ENCODE data around the gene RAI1.
"Not testable (repeated sequence)": the region's sequence is repeated elsewhere in the genome, so short reads cannot be mapped to it uniquely, and the experiment has no call there.

Gene RAI1

GRCh38 chr17:17666111-17666714 is 15.0 kb upstream of the RAI1 start:
- DNase-seq = no peak

DNA sequence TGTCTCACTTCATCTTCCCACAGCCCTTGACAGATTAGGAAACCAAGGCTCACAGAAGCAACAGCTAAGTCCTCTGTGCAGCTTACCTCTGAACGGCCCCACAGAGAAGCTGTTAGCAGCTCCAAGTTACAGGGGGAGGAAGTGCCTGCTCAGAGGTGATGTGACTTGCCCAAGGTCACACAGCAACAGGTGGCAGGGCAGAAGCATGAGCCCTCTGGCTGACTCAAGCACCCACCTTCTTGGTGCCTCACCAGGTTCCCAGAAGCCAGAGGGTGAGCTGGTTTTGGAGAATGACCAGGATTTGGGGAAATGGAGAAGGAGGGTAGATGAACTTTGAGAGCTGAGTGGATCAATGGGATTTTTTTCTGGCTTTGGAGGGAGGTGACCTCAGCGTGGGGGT is 14.0 kb upstream of the RAI1 start:
- DNase-seq = no peak

GRCh38 chr17:17667947-17668346 is 13.3 kb upstream of the RAI1 start:
- DNase-seq = no peak

- DNase-seq = no peak
Observed at GRCh38 chr17:17668358-17668757, 12.9 kb upstream of the RAI1 start.

GRCh38 chr17:17668775-17669579 is 12.3 kb upstream of the RAI1 start:
- no peak for DNase-seq

GRCh38 chr17:17669580-17670235 is 11.6 kb upstream of the RAI1 start:
- DNase-seq = no peak

DNA sequence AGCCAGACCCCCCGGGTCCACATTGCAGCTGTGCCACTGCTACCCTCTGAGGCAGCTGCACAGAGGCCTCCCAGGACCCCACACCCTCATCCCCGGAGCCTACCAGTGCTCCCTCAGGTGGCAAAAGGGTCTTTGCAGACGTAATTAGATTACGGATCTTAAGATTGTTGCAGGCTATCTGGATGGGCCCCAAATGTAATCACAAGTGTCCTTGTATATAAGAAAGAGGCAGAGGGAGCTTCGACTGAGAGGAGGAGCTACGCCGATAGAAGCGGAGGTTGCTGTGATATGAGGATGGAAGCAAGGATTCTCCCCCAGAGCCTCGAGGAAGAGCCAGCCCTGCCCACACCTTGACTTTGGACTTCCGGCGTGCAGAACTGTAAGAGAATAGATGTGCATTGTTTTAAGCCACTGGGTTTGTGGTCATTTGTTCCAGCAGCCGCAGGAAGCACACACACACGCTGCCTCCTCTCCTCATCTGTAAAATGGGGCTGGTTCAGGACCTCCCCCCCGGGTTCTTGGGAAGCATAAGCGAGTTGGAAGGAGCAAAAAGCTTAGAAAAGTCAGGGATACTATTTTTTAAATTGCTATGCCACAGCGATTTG is 10.5 kb upstream of the RAI1 start:
- DNase-seq = no peak

- DNase-seq = no peak
Observed at GRCh38 chr17:17671369-17672129, 9.7 kb upstream of the RAI1 start.

DNA sequence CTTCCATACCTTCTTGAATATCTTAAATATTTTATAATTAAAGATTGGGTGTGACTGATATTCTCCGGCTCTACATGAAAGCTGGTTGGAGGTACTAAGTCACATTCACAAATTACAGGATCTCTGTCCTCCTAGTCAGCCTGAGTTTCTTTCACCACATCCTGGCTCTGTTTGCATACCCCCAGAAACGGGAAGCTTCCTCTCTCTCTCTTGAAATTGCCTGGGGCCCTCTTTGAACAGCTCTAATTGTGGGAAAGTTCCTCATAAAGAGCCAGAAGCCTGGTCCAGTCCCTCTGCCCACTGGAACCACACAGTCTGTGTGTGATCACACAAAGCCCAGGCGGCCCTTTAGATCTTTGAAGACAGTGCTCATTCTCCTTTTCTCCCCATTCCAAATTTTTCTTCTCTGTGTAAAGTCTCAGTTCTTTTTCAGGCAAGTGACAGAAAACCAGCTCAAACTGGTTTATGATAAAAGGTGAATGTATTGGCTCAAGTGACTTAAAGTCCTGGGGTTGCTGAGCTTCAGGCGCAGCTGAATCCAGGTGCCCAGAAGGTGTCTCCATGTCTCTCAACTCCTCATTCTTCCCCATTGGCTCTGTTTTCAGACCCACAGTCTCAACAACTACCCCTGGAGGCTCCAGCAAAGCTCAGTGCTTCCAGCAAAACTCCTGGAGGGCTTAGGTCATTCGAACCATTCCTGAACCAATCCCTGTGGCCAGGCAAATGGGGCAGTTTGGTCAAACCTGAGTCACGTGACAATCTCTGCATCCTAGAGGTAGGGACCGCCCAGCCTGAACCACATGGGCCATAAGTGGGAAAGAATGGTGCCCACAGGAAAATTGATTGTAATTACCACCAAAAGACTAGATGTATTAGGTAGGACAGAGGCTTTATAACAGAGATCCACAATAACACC is 8.5 kb upstream of the RAI1 start:
- DNase-seq = no peak

- DNase-seq = no peak
Observed at GRCh38 chr17:17675416-17675815, 5.8 kb upstream of the RAI1 start.

DNA sequence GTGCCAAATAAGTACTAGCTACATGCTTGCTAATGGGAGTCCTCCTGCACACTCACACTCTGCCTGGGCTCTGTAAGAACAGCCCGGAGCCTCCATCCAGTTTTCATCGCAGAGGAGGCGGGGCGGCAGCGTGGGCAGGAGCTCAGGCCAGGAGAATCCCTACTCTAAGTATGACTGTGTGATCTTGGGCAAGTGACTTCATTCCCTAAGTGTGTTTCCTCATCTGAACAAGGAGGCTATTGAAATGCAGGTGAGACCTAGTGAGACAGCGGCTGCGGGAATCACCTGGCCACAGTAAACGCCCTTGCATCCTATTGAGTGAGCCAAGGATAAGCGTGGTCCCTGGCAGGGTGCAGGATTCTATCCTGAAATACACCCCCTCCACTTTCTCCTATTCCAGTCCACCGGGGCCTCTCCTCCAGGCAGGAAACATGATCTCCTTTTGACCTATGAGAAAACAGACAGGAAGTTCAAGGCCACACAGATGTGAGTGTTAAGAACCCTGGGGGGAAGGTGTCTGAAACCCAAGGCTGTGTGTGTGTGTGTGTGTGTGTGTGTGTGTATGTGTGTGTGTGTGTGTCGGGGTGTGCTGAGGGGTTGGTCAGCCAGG is 5.2 kb upstream of the RAI1 start:
- no peak for DNase-seq

GRCh38 chr17:17676752-17677151 is 4.5 kb upstream of the RAI1 start:
- no peak for DNase-seq

GRCh38 chr17:17677299-17678040 is 3.8 kb upstream of the RAI1 start:
- no peak for DNase-seq

GRCh38 chr17:17678063-17678699 is 3.1 kb upstream of the RAI1 start:
- DNase-seq = not testable (repeated sequence)

DNA sequence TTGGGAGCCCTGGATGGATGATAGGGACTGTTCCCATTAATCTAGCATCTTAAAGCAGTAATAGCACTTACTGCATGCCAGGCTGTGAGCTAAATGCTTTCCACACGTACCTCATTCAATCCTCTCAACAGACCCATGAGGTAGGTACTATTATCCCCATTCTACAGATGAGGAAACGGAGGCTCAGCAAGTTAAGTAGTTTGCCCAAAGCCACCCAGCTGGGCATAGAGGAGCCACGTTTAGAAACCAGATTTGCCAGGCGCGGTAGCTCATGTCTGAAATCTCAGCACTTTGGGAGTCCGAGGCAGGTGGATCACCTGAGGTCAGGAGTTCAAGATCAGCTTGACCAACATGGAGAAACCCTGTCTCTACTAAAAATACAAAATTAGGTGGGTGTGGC is 2.0 kb upstream of the RAI1 start:
- DNase-seq = no peak

DNA sequence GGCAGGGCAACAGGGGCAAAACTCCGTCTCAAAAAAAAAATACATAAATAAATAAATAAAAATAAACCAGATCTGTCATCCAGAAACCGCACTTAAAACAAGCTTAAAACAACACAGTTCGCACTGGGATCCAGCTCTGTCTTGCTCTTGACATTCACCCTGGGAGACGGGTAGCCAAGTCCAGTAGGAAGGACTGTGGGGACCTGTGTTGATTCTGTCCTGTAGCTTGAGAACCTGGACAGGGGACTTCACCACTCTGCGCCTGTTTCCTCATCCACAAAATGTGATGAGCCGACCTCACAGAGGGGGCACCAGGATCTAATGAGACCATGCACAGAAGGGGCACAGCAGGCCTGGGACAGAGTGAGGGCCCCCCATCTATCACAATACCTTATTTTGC is 1.5 kb upstream of the RAI1 start:
- no peak for DNase-seq

GRCh38 chr17:17680477-17681186 is 626 bp upstream of the RAI1 start:
- no peak for DNase-seq

GRCh38 chr17:17681744-17682292 is 560 bp downstream of the RAI1 start:
- peak; percentile 40 for DNase-seq

GRCh38 chr17:17682293-17682736 is 1.1 kb downstream of the RAI1 start:
- DNase-seq = peak; percentile 53

All from stimulated activated CD4-positive, alpha-beta T cell treated with anti-CD3 and anti-CD28 coated beads, Interleukin-12 subunit alpha, Interleukin-12 subunit beta, amount 100 ng/mL, for 4 hours (primary cell).